GM18870 (cell line): ENCODE results near the gene HSPA12B.

Source experiments
- ATAC-seq: cut with Tn5 transposase; IDR thresholded peaks from one replicate; pipeline ENCODE4 v1.9.1; 2021; ENCODE audit warnings: moderate library complexity; ENCODE audit not compliant: unreplicated experiment

Gene HSPA12B

DNA sequence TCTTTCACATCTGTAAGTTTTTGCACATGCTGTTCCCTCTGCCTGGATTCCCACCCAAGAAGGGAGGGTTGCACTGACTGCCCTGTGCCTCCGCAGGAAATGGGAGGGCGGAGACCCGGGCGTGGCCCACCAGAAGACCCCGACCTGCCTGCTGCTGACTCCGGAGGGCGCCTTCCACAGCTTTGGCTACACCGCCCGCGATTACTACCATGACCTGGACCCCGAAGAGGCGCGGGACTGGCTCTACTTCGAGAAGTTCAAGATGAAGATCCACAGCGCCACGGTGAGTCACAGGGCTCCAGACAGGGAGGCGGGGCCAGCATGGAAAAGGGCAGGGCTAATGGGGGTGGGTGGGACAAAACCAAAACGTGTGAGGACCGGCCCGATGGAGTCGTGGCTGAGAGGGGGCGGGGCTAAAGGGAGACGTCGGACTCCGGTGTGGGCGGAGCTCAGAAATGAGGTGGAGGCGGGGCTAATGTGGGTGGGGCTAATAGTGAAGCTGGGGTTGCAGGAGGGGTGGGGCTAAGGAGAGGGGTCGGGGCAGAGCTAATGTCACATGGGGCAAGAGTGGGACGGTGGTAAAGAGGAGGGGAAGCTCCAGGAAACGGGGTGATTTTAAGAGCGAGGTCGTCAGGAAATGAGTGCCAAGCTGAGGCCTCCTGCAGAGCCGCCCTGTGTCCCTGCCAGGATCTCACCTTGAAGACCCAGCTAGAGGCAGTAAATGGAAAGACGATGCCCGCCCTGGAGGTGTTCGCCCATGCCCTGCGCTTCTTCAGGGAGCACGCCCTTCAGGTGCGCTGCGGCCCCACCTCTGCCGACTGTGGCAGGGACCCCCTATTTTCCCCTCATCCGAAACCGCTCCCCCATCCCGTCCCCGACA is 12.6 kb downstream of the HSPA12B start:
- no peak for ATAC-seq

DNA sequence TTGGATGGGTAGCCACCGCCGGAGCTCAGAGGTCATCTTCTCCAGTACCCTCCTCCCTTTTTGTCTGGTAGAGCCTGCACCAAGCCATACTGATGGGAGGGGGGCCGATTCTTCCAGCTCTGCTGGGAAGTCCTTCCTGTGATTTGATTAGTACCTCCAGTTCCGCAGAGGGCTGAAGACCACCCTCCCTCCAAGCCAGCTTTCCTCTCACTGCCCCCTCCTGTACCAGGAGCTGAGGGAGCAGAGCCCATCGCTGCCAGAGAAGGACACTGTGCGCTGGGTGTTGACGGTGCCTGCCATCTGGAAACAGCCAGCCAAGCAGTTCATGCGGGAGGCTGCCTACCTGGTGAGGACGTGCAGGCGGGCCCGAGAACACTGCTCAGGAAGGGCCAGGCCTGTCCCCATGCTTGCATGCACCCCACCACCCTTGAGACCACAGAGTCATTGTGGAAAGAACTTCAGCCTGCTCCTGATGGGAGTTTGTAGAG is 13.2 kb downstream of the HSPA12B start:
- no peak for ATAC-seq

DNA sequence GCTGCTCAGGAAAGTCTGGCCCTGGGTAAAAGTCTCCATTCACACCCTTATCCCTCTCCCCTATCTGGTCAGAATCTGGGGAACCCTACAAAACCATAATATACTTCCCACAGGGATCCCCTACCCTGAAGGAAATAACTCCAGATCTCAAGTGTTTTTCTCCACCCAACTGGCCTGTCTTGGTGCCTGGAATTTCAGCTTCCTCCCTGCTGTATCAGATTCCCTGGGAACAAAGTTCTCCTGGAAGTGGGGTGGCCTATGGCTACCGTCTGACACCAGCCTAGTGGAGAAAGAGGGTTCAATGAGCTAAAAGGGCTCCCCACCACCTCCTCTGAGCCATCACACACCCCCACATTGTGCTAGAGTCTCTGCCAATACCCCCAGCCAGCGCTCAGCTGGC is 15.0 kb downstream of the HSPA12B start:
- no peak for ATAC-seq

DNA sequence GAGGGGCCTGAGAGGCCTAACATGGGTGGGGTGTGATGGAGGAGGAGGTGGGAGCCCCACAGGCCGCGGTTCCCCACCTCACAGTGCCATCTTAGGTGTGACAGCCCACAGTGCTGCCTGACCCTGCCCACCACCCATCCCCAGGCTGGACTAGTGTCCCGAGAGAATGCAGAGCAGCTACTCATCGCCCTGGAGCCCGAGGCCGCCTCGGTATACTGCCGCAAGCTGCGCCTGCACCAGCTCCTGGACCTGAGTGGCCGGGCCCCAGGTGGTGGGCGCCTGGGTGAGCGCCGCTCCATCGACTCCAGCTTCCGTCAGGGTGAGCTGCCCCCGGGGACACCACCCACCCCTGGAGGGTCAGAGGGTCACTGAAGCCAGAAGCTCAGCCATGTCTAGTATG is 15.6 kb downstream of the HSPA12B start:
- ATAC-seq, result no peak

DNA sequence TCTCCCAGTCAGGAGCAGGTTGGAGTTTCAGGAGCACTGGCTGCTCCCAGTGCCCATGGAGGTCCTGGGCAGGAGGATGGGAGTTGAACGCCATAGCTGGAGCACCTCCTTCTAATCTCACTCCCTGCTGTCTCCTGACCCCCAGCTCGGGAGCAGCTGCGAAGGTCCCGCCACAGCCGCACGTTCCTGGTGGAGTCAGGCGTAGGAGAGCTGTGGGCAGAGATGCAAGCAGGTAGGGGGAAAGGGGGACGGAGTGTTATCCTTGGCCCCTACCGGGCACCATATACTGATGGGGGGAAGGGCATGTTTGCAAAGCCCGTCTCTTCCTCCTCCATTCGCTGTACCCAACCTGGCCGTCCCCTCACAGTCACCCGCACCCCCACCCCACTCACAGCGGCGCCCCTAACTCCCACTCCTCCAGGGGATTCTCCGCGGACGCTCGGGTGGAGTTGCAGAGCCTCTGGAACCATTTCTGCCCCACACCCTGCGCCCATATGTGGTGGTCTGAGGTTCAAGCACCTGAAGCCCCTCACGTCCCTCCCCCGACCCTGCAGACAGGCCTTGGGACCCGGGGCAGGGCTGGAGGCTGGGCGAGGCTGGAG is 16.7 kb downstream of the HSPA12B start:
- ATAC-seq, result no peak

DNA sequence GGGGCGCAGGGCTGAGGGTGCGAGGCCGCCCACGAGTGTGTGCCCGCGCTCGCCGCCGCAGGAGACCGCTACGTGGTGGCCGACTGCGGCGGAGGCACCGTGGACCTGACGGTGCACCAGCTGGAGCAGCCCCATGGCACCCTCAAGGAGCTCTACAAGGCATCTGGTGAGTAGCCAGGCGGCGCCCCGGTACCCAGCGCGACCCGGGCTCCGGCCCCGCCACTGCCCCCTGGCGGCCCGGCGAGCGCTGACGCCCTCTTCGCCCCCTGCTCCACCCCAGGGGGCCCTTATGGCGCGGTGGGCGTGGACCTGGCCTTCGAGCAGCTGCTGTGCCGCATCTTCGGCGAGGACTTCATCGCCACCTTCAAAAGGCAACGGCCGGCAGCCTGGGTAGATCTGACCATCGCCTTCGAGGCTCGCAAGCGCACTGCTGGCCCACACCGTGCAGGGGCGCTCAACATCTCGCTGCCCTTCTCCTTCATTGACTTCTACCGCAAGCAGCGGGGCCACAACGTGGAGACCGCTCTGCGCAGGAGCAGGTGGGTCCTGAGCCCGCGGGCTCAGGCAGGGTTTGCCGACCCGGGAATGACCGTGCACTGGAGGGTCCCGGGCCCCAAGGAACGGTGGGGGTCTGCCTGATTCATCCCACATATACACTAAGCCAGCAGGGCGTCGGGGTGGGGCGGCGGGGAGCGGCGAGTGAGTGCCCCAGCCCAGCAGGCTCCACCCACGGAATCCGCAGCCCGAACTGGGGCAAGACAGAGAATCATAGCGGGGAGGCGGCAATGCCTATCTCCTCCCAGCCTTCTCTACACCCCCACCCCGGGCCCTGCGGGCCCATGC is 17.4 kb downstream of the HSPA12B start:
- no peak for ATAC-seq

DNA sequence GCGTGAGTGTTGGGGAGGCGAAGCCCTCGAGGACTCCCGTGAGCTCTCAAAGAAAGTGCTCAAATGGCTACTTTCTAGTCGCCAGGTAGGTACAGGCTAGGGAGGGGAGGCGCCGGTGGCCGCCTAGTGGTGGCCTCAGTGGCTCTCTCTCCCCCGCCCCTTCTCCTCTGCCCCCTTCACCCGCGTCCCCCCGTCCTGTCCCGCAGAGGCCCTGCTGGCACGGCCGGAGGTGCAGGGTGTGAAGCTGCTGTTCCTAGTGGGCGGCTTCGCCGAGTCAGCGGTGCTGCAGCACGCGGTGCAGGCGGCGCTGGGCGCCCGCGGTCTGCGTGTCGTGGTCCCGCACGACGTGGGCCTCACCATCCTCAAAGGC is 18.8 kb downstream of the HSPA12B start:
- ATAC-seq, result no peak

DNA sequence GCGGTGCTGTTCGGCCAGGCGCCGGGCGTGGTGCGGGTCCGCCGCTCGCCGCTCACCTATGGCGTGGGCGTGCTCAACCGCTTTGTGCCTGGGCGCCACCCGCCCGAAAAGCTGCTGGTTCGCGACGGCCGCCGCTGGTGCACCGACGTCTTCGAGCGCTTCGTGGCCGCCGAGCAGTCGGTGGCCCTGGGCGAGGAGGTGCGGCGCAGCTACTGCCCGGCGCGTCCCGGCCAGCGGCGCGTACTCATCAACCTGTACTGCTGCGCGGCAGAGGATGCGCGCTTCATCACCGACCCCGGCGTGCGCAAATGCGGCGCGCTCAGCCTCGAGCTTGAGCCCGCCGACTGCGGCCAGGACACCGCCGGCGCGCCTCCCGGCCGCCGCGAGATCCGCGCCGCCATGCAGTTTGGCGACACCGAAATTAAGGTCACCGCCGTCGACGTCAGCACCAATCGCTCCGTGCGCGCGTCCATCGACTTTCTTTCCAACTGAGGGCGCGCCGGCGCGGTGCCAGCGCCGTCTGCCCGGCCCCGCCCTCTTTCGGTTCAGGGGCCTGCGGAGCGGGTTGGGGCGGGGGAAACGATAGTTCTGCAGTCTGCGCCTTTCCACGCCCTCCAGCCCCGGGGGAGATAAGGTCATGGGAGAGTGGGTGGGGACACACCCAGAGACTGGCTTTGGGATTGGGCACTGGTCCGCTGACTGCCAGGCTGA is 19.3 kb downstream of the HSPA12B start:
- no peak for ATAC-seq

DNA sequence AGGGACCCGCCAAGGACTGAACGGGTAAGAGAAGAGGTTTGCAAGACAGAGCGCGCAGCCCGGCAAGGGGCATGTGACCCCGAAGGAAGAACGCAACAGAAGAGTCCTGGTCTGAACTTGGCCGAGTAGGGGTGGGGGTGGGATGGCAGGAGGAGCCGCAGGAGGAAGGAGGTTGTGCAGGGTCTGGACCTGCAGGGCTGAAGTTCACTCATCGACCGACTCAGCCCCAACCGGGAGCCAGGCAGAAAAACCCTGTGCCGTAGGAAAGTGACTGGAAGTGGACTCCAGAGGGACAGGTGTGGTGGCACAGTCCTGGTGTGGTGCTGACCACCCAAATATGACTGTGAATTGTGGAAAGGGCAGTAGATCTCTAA is 19.9 kb downstream of the HSPA12B start:
- ATAC-seq, result no peak

DNA sequence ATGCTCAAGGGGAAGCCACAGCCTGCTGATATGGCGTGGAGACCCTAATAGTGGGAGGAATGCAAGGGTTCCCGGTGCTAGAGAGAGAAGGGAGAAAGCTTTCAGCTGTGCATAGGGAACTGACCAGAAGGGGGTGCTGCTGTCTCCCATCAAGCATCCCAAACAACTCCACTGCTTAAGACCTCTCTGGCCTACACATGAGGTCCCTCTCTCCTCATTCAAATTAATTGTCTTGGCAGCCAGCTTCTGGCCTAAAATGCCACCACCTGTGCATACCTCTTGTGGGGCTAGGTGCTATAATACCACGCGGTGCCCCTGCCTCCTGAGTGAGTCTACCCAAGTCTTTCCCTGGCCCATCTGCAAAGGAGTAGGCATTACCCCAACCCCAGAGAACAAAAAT is 20.6 kb downstream of the HSPA12B start:
- no peak for ATAC-seq

DNA sequence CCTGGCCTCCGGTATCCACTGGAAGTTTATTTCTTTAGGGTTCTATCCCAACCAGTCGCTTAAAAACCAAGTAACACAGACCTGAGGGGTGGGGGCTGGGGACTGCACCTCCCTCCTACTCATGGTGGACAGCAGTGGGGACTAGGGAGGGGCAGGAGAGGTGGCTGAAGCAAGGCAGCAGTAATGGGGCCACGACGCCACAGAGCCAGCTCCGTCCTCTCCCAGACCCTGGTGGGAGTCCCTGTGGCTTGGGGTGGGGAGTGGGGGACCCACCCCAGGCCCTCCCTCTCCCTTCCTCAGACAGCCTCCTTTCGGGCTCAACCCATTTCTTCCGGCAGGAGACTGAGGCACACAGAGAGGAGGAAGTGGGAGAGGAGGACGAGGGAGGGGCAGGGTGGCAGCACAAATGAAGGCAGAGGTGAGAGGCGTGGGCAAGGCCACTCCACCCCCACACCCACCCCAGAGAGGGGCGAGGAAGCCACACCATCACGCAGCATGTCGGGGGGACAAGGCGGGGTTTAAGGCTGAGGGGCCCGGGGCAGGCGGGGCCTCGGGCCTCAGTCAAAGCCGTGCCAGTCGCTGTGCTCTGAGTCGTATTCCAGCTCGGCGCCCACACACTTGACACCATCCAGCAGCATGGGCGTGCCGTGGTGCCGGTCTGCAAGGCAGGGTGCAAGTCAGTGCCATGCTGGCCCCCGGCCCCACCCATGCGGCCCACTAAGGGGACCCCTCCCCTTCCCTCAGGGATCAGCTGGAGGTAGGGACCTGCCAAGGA is 21.2 kb downstream of the HSPA12B start:
- no peak for ATAC-seq

DNA sequence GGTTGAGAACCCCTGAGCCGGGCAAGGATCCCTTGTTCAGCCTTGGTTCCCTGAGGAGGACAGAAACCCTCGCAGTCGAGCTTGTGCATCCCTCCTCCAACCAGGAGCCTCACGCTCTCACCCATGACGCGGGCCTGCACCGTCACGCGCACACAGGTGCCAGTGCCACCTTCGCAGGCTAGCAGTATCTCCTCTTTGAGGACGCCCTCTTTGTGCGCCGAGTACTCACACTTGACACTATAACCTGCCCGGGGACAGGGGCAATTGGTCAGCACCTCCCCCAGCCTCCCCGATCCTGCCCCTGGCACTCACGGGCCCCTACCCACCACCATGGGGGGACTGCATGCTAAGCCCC is 21.8 kb downstream of the HSPA12B start:
- no peak for ATAC-seq

DNA sequence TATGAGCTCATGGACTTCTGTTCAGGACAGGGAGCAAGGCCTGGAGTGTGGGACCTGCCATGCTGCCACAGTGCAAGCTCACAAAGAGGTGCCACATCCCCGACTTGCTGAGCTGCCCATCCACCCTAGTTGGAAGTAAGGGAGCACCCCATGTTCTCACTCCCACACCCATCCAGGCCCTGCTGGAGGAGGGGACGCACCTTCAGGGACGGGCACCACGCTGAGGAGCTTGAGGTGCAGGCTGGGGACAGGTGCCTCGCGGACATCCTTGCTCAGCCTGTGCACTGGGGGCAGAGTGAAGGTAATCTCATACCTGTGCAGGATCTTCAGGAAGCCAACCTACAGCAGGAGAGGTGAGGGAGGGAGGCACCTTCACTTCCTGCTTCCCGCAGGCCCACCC is 22.8 kb downstream of the HSPA12B start:
- ATAC-seq, result no peak

DNA sequence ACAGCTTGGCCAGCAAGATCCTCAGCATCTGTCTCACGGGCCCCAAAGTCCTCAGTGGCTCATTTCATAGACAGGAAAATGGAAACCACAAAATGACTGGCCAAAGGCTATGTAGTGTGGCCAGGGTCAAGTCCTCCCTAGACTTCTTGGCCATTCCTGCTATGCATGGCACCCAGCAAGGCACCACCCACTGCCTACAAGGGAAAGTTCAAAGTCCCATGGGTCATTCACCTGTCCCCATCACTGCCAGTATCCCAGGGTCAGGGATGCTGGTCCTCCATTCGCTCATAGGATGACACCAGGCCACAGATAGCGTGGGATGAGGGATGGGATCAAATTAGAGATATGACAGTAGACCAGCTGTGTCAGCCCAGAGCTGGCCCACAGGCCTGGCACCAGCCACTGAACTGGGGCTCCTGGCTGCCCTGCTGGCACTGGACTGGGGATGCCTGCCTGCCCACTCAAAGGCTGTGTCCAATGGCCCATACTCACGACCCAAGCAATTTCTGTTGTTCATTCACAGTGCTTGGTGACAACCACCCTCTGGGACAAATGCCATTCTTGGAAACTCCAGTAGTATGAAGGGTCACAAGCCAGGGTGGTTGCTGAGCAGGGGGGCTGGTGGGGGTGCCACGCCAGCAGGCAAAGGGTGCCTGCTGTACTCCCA is 23.5 kb downstream of the HSPA12B start:
- ATAC-seq, result no peak

DNA sequence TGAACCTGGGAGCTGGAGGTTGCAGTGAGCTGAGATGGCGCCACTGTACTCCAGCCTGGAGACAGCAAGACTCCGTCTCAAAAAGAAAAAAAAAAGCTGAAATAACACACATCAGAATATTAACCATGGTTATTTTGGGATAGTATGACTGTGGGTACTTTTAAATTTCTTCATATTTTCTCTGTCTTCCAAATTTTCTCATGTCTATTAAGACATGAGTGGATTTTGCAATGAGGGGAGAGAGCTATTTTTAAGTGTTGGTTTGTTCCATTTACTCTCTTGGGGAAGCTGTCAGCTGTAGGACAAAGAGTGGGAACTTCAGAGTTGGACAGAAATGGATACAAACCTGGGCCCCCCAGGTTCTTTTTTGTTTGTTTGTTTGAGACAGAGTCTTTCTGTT is 24.8 kb downstream of the HSPA12B start:
- no peak for ATAC-seq

DNA sequence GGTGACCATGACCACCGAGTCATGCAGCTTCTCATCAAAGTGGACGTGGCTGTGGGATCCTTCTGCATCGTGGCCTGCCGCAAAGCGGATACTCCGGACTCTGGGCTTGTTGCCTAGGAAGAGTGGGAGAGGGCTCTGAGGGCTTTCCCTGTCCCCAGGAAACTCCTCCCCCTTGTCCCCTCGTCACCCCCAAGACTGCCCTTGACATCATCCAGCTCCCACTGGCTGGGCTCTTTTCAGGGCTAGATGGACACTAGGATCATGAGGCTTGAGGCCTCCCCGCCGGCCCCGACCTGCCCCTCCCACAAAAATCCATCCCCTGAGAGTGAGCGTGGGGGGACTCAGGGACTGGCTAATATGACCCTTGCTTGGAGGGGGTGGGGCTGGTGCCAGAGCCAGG is 26.1 kb downstream of the HSPA12B start:
- no peak for ATAC-seq

DNA sequence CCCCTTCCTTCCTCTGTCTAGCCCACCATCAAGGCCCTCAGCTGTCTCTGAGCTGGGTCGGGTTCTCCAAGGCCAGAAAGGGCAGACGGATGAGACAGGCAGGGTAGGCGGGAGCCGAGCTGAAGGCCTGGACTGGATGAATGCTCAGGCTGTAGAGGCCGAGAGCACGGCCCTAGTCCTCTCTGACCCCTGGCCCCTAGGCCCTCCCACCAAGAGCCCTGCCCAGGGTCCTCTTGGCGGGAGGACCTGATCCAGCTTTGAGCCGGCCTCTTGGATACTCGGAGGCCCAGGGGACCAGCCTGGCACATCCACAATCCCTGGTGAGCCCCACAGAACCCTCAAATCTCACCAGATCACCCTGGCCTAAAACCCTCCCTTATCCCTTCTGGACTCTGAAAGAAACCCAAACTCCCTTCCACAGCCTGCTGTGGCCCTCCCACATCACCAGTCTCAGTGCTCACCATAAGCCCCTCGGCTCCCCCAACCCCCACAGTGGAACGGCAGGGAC is 26.9 kb downstream of the HSPA12B start:
- no peak for ATAC-seq

DNA sequence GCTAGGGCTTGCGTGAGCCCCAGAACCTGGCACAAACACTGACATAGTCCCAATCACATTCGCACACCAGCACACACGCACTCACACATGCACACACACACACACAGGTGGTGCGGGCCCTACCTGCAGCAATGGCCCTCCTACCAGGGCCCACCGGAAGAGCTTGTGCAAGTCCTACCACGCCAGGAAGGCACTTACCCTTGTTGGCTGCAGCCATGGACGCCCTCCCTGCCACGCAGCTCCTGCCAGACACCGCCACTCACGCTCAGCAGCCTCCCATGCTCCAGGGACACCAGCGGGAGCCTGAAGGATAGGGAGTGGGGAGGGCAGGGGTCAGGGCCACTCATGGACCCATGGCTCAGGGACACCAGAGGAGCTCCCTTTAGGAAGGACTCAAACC is 27.4 kb downstream of the HSPA12B start:
- no peak for ATAC-seq

DNA sequence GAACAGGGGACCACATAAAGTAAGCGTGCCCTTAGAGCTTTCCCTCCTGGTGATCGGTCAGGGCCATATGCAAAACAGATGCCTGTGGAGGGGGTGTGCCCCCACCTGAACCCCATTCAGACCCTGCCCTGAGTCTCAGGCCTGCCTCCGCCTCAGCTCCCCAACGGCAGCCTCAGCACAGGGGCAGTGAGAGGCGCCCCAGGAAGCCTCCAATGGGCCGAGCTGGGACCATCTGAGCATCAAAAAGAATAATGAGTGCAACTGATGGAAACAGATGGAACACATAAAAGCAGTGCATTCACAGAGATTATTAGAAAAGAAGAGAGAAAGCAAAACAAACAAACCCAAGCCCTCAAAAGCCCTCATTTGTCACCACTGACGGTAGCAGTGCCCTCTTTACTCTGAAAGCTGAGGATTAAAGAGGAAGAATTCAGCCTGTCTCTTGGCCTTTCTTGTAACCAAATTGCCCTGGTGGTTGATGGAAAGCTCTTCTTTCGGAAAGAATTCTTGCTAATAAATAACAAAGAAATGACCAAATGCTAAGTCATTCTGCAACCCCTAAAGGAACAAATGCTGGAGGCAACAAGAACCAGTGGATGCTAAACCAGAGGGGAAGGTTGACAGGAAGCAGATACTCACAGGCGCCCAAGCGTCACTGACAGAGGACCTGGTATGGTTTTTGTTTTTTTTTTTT is 28.3 kb downstream of the HSPA12B start:
- ATAC-seq, result no peak
